PFSK-1 (cell line): ENCODE data around the gene GNAT2.

ENCODE experiments used
- POLR2AphosphoS5 ChIP-seq: IDR thresholded peaks from 2 replicates; pipeline ENCODE4 v1.6.1; 2012; ENCODE audit warnings: low read depth, mild to moderate bottlenecking, control low read depth, low read length, moderate library complexity
- TAF1 ChIP-seq: IDR thresholded peaks from 2 replicates; pipeline ENCODE4 v1.6.1; 2012; ENCODE audit warnings: low read length, control low read depth, borderline replicate concordance; ENCODE audit not compliant: insufficient read depth

- TF ChIP-seq POLR2AphosphoS5 = no peak
- no peak for TF ChIP-seq TAF1
Observed at GRCh38 chr1:109654519-109654918, 35.1 kb upstream of the GNAT2 start.
